HG03103 (cell line): ENCODE data around the gene DCLRE1B.
A peak's percentile ranks its signal among the peaks of the same experiment; 100 is the strongest.

Experiments
- ATAC-seq: cut with Tn5 transposase; IDR thresholded peaks from one replicate; pipeline ENCODE4 v1.9.1; 2021; ENCODE audit warnings: low read depth; ENCODE audit not compliant: unreplicated experiment

The DCLRE1B gene

DNA sequence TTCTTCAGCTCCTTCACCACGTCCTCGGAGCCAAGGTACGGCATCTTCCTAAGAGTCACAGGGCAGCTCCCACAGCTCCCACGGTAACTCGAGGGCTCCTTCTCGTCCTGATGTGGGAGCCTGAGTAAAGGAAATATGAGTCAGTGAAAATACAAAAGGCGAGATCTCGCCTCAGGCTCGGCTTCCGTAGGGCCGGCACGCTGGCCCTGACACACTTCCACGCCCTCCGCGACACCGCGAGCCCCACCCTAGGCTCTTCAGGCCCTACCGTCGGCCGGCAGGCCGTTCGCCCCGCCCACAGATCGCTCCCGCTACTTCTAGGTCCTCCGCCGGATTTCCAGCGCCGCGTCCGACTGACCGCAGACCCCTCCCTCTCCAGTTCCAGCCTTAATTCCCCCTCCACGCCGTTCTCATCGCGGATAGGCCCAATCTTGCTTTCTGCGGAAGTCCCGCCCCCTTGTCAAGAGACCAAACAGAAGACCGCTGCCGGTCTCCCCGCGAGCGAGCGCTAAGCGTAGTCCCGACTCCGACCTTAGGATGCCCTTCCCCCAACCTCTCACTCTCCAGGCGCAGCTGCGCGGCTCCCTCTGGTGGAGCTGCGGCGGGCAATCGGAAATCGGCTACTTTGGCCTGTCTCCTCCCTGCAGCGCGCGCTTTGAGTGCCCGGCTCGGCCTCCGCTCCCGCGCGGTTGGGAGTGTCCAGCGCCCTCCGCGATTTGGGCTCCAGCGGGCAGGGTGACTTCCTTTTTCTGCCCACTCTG, at the start of gene DCLRE1B, which contains the start of gene AP4B1:
Gene DCLRE1B, plus strand, starts transcription at position 653 of the 761 bp plus-strand sequence. CDS start 261 bp downstream, outside the sequence.
Gene AP4B1, minus strand, starts transcription at position 126 of the 761 bp plus-strand sequence. Its CDS starts 82 bp downstream, at position 44.
- peak; percentile 86 for ATAC-seq

DNA sequence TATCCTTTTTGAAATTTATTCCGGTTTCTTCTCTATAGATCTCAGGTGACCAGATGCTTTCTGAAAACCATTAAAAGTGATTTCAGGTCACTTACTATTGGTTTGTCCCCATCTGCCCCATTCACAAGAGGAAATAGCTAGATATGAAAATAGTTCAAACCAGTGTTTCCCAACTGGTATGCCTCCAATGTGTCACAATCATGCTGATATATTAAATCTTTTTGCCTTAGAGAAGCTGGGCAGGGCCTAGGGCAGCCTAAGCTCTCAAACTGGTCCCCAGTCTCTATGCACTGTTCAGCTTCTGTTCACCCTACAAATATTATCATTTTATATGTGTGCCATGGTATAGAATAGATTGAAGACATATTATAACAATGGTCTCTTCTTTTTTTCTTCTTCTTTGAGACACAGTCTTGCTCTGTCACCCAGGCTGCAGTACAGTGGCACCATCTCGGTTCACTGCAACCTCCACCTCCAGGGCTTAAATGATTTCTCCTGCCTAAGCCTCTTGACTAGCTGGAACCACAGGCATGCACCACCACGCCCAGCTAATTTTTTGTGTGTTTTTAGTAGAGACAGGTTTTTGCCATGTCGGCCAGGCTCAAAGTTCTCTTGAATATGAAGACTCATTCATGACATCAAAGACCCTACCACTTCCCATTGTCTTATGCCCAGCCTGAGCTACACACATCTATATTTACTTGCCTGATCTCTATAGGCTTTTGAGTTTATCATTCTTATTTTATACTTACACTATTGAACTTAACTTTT, 49.3 kb upstream of the DCLRE1B start:
- no peak for ATAC-seq

DNA sequence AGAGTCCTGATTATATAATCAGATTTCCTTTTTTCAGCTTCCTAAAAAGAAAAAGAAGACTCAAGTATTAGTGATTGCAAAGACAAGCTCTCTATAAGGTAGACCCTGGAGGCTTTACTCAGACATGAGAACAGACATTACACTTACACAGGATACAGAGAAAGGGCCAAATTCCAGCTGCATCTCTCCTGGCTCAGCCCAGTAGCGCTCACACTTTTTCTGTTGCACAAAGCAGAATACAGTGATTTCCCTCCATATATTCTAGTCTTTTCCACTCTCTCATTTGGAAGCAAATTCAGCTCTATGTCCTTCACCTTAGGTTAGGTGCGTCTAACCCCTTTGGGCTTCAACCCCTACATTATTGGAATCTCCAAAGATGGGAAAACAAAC, 48.7 kb upstream of the DCLRE1B start:
- no peak for ATAC-seq

DNA sequence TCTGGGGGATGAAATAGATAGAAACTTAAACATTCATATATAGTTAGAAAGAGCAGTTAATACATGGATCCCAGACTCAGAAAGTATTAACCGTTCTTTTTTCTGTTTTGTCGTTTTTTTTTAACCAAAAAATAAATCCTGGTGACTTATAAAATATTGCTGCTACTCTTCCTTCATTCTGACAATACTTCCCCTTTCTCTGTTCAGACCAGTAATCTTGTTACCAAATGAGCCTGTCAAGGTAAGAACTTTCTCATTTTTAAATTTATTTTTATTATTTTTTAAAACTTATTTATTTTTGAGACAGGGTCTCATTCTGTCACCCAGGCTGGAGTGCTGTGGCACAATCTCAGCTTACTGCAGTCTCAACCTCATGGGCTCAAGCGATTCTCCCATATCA, 47.4 kb upstream of the DCLRE1B start:
- no peak for ATAC-seq

DNA sequence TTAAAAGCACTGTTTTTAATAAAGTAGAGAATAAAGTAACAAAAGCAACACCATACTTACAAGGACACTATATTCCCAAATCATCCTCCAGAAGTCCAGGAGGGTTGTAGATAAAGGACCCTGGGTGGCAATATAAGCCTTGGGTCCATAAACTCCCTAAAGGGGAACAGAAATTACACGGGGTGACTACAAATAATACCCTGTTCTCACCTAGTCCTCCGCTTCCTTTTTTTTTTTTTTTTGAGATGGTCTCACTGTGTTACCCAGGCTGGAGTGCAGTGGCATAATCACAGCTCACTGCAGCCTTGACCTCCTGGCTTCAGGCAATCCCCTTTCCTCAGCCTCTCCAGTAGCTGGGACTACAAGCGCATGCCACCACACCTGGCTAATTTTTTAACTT, 46.7 kb upstream of the DCLRE1B start:
- ATAC-seq, result no peak

DNA sequence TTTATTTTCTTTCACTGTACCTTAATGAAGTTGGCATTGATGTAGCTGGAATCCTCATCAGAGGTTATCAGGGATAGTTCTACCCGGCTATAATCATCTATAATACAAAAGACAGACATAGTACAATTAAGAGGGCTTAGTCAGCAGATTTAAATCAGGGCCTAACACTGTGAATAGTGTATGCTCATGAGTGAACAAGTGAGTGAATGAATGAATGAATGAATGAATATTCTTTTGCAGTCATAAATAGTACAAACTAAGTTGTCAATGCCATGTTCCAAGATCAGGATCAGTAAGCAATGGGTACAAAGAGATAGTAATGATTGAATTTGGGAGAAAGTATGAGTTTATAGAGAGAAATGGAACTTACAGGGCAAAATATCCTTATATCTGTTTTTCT, 46.1 kb upstream of the DCLRE1B start:
- no peak for ATAC-seq

DNA sequence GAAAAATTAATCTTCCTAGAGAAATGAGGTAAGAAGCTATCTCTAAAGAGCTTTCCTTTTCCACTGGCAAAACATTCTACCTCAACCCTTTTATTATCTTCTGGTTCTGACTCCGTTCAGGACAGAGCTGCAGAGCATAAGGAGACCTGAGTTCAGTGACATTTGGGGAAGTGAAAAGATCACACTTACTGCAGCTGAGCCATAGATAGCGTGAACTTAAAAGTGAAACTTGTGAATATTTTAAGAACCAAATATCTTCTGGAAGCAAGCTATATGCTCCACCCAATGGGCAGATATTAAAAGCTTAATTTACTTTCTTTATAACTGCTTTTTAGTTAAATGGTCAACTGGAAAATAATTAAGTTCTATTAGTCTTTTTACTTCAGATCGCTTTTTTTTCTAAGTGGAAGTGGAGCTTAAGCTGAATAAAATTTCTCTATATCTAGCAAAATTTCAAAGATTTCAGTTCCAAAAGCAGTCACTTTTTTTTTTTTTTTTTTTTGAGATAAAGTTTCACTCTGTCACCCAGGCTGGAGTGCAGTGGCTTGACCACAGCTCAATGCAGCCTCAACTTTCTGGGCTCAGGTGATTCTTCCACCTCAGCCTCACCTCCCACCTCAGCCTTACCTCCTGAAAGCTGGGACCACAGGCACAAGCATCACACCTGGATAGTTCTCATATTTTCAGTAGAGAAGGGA, 45.5 kb upstream of the DCLRE1B start:
- ATAC-seq, result peak; percentile 89

DNA sequence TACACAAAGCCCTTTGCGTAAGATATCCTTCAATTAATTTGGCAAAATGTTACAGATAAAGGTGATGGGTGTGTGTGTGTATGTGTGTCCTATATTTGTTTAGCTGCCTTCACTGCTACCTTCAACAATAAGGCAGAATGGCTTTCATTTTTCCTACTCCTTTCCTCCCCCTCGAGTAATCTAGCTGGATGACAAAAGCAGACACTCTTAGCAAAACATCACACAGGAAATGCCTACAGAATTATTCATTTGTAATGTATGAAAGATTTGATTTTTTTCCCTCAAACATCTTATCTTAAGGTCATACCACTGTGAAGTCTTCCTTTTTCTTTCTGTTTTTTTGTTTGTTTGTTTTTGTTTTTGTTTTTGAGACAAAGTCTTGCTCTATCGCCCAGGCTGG, 44.2 kb upstream of the DCLRE1B start:
- ATAC-seq, result no peak

DNA sequence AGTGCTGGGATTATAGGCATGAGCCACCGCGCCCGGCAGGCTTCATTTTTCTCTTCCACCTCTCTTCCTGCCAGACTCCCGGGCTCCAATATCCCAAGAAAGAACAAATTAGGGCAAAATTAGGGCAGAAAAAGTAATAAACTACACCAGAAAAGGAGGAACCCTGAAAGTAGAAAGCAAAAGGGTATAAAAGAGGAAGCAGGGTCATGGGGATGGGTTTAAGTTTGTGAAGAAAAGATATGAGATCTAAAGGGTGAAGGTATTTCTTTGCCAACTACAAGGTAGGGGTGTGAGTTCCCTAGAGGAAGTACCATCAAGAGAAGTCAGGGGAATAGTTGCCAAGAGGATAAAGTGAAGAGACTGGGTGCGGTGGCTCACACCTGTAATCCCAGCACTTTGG, 43.5 kb upstream of the DCLRE1B start:
- no peak for ATAC-seq

DNA sequence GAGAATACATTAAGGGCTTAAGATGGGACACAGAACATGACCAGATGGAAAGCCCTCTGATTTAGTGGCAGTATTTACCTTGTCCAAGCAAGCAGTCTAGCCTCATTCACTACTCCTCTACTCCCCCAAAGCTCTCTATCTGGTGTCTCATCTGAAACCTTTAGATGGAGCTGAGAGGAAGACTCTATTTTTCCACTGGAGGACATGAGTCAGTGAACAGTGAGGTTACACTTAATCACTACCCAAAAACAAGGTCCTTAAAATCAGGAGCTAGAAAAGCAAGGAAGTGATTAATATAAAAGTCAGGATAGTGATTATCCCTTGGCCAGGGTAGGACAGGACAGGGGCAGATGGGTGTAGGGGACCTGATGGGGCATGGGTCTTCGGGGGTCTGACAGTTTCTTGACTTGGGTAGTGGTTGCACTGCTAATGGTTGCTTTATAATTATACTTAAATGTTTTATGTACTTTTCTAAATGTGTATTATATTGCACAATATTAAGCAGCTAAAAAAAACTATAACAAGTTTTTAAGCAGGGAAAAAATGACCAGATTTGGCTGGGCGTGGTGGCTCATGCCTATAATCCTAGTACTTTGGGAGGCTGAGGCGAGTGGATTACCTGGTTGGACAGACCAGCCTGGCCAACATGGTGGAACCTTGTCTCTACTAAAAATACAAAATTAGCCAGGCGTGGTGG, 36.6 kb upstream of the DCLRE1B start:
- ATAC-seq, result no peak

DNA sequence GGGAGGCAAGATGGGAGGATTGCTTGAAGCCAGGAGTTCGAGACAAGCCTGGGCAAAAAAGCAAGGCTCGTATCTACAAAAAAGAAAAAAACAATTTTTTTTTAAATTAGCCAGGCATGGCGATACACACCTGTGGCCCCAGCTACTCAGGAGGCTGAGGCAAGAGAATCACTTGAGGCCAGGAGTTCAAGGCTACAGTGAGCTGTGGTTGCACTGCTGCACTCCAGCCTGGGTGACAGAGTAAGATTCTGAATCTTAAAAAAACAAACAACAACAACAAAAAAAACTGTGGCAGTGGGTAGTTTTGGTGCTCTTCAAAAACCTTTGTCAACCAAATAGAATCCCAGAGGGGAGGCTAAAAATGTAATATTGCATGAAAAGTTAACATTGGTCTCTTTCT, 34.3 kb upstream of the DCLRE1B start:
- ATAC-seq, result no peak

DNA sequence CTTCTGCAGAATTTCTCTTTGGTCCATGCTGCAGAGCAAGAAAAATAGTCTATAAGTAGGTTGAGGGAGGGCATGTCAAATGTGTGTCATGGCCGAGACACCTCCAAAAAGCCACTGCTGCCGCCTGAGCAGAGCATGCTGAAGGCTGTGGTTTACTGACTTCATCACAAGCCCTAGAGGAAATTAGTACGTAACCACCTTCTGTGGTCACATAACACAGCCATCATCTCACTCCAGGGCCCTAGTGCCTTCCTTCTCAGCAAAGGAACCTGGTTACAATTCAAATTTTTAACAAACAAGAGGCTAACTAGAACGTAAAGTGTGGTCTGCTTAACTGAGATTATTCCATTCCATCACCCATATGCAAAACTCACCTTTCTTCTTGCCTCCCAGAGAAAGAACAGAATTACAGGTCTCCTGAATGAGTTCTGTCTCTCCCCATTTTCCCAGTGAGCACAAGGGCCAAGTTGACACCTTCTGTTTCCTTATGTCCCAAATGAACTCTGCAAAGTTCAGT, 33.5 kb upstream of the DCLRE1B start, which contains the start of gene PTPN22:
Gene PTPN22, minus strand, starts transcription at position 116 of the 517 bp plus-strand sequence.
- ATAC-seq, result peak; percentile 92

DNA sequence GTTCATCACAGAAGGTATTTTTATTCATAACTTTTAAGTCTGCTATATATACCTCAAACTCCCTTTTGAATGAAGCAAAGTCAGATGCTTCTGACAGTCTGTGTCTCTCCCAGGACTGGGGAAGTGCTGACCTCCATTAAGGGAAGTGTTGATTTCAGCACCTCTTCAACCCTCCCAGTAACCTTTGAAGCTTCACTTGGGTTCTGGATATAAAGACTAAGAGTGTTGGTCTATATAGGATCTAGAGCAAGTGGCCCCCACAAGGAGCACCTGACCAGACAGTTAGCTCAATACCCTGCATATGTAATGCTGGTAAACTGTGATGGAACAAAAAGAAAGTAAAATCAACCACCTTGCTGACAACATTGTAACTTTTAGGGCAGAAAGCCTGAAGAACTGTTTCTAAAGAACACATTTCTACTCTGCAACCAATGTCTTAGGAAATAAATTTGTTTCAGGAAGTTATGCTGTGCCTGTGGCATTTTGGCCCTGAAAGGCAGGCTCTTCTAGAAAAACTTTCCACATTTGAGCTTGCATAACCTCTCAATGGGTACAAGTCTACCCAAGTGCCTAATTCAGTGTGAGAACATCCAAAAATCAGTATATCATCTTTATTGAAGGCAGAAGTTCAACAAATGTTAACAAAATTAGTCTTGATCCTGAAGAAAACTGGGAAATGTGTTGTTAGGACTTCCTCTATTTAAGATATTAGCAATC, 32.7 kb upstream of the DCLRE1B start:
- no peak for ATAC-seq

DNA sequence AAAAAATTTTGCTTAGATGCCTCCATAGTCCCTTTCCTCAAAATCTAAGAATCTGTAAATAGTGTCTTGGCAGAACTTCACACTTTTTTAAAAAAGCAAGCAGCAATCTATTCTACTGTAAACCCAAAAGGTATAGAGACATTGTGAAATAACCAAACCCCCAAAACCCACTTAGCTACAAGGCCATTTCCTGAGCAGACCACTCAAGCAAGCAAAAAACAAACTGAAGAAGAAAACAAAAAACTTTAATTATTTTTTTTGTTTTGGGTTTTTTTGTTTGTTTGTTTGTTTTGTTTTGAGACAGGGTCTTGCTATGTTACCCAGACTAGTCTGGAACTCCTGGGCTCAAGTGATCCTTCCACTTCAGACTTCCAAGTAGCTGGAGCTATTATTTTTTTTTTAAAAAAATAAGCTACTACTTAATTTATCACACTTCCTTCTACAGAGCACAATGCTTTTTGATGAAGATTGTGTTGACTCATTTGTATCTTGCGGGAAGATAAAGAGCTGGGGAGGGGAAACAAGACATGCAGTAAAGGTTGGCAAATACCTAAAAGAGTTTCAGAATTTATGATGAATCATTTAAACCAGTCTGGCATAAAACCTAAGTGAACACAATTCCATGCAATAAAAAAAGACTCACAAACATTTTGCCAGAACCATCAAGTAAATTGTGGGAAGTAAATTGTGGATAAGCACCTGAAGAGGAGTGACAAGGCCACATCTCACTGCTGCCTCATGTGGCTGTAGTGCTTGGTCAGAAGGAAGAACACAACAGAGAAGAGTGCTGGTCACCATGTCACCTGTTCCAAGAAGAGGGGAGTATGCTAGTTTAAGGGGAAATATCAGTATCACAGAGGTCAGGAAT, 30.9 kb upstream of the DCLRE1B start:
- ATAC-seq, result no peak

DNA sequence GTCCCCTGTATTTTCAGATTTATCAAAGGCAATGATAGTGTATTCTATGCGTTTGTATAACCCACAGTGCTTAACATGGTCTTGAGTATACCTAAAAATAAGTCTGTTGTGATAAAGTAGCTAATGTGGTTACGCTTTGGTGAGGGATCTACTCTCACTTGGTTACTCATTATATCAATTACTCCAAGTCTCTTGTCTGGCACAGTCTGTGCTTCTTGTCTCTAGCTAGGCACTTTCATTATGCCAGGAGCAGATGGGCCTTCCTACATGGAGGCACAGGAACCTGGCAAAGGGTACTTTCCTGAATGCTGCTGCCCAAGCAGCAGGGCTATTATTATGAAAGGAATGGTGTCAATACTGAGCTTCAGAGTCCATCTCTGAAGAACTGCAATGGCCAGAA, 29.4 kb upstream of the DCLRE1B start:
- no peak for ATAC-seq

DNA sequence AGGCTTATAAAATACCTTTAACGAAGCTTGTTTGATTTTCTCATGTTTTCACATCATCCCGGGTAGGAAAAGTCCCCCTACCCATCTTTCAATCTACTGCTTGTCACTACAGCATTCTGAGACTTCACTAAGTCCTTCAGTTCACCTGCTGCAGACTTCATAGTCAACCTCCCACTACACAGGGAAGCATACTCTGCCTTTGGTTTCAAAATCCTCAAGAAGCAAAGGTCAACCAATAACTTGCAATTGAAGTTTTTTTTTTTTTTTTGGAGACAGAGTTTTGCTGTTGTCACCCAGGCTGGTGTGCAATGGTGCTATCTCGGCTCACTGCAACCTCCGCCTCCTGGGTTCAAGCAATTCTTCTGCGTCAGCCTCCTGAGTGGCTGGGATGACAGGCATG, 28.9 kb upstream of the DCLRE1B start:
- ATAC-seq, result no peak

DNA sequence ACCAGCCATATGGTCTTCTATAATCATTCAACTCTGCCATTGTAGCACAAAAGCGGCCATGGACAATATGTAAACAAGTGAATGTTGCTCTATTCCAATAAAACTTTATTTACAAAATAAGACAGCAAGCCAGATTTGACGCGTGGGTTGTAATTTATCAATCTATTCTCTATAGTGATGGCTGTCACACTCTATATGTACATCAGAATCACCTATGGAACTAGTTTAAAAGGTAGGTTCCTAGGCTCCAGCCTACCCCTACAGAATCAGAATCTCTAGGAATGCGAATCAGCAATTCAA, 25.4 kb upstream of the DCLRE1B start:
- ATAC-seq, result no peak

DNA sequence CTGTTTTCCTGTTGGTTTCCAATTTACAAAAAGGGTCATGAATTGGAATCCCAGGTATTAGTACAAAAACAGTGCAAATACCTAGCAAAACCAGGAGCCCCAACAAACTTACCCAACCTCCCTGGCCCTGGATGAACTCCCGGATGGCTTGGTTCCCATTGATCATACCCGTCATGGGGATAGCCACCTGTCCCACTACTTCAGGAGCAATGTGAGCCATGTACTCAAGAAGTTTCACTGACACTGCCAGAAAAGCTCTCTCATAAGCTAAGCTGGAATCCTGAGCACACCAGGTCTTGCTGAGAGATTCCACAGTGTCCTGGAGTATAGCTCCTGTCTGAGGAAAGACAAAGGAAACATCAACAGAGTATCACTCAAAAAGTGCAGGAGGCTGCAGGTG, 23.5 kb upstream of the DCLRE1B start:
- ATAC-seq, result no peak
